ENCODE data around the gene PHACTR1. TPM values are rescaled to one million over a fixed set of nuclear protein-coding genes. Genes with fewer than 3 reads are reported as not detected.

The PHACTR1 gene
- total RNA-seq, 2 experiments from 2014 or later: 1.3 to 2.3 TPM

GRCh38 chr6:13072686-13073347 is 356.2 kb downstream of the PHACTR1 start:
- no peaks in the 10 kb centered on the region for H3K4me1 ChIP-seq (ENCODE audit: insufficient read depth, low read length)
- Mint-ChIP-seq H3K27me3 (peaks cover 17% of the 10 kb centered on the region), H3K4me3 (no peak overlapping the region), H3K36me3 (ENCODE audit: low read depth) (no peaks in the 10 kb centered on the region), H3K9me3 (no peaks in the 10 kb centered on the region), H3K4me1 (ENCODE audit: low read depth) (peaks cover 5% of the 10 kb centered on the region), H3K27ac (no peak overlapping the region)
- no peak overlapping the region for H3K27ac ChIP-seq (ENCODE audit: low read depth in 1 of 2, low read length in 2 of 2)
- ATAC-seq (ENCODE audit: poor library complexity) (no peak), DNase-seq (no peak)
- no peaks in the 10 kb centered on the region for H3K9me3 ChIP-seq (ENCODE audit: control insufficient read depth in 1 of 2, insufficient read depth in 1 of 2, low read length in 2 of 2)
- POLR2A ChIA-PET: no interaction called here
- no peaks in the 10 kb centered on the region for H3K36me3 ChIP-seq (ENCODE audit: insufficient read depth, low read length)
- H3K27me3 ChIP-seq (ENCODE audit: control insufficient read depth in 1 of 2, insufficient read depth in 2 of 2, low read length in 2 of 2): peaks cover 4 to 7% of the 10 kb centered on the region in 2 experiments
- no peak for TF ChIP-seq CTCF (IDR thresholded peaks at IDR 0.05)
- intact Hi-C loops (cut with DNase I, micrococcal nuclease): no loop called here
- no peak overlapping the region for H3K4me3 ChIP-seq (ENCODE audit: low read length)
- CTCF ChIA-PET: no interaction called here

GRCh38 chr6:13074415-13075140 is 358.0 kb downstream of the PHACTR1 start:
- no peaks in the 10 kb centered on the region for H3K4me1 ChIP-seq (ENCODE audit: insufficient read depth, low read length)
- intact Hi-C loops (cut with DNase I, micrococcal nuclease): no loop called here
- ChIA-PET CTCF (no interaction called here), POLR2A (no interaction called here)
- Mint-ChIP-seq H3K9me3 (no peaks in the 10 kb centered on the region), H3K36me3 (ENCODE audit: low read depth) (no peaks in the 10 kb centered on the region), H3K27me3 (peaks cover 18% of the 10 kb centered on the region), H3K4me1 (ENCODE audit: low read depth) (no peaks in the 10 kb centered on the region), H3K27ac (no peak overlapping the region), H3K4me3 (no peak overlapping the region)
- no peak for ATAC-seq (ENCODE audit: poor library complexity)
- no peak for TF ChIP-seq CTCF (IDR thresholded peaks at IDR 0.05)
- no peak overlapping the region for H3K4me3 ChIP-seq (ENCODE audit: low read length)
- H3K27me3 ChIP-seq (ENCODE audit: control insufficient read depth in 1 of 2, insufficient read depth in 2 of 2, low read length in 2 of 2): peaks cover 2 to 7% of the 10 kb centered on the region in 2 experiments
- no peak overlapping the region for H3K27ac ChIP-seq (ENCODE audit: low read depth in 1 of 2, low read length in 2 of 2)
- DNase-seq: no peak
- H3K9me3 ChIP-seq (ENCODE audit: control insufficient read depth in 1 of 2, insufficient read depth in 1 of 2, low read length in 2 of 2): no peaks in the 10 kb centered on the region
- no peaks in the 10 kb centered on the region for H3K36me3 ChIP-seq (ENCODE audit: insufficient read depth, low read length)

- Histone ChIP-seq H3K4me3 (ENCODE audit: low read length) (no peak overlapping the region), H3K27ac (ENCODE audit: low read depth in 1 of 2, low read length in 2 of 2) (no peak overlapping the region), H3K4me1 (ENCODE audit: insufficient read depth, low read length) (no peaks in the 10 kb centered on the region), H3K27me3 (ENCODE audit: control insufficient read depth in 1 of 2, insufficient read depth in 2 of 2, low read length in 2 of 2) (peaks cover 2 to 13% of the 10 kb centered on the region in 2 experiments), H3K36me3 (ENCODE audit: insufficient read depth, low read length) (no peaks in the 10 kb centered on the region), H3K9me3 (ENCODE audit: control insufficient read depth in 1 of 2, insufficient read depth in 1 of 2, low read length in 2 of 2) (no peaks in the 10 kb centered on the region)
- intact Hi-C loops (cut with DNase I, micrococcal nuclease): no loop called here
- DNase-seq (no peak), ATAC-seq (ENCODE audit: poor library complexity) (no peak)
- TF ChIP-seq CTCF (IDR thresholded peaks at IDR 0.05): no peak
- ChIA-PET CTCF (interaction anchor here (0.7 kb wide), 2 partner anchors 83 to 87 kb away, joined by 3 to 4 read pairs; no protein-coding TSS in a partner anchor), POLR2A (interaction anchor here (0.9 kb wide), 1 partner anchor 14 kb away, joined by 3 read pairs; no protein-coding TSS in a partner anchor)
- H3K27me3 Mint-ChIP-seq: peaks cover 18% of the 10 kb centered on the region
- no peak overlapping the region for H3K27ac Mint-ChIP-seq
- no peaks in the 10 kb centered on the region for H3K9me3 Mint-ChIP-seq
- H3K4me1 Mint-ChIP-seq (ENCODE audit: low read depth): no peaks in the 10 kb centered on the region
- no peak overlapping the region for H3K4me3 Mint-ChIP-seq
- H3K36me3 Mint-ChIP-seq (ENCODE audit: low read depth): no peaks in the 10 kb centered on the region
Observed at GRCh38 chr6:13075141-13075845, 358.7 kb downstream of the PHACTR1 start.

Measured in CD4-positive, alpha-beta T cell (primary cell).